Colonic mucosa (tissue), 4 donors: Measurements from ENCODE around the gene GOLIM4. TPM values are rescaled to one million over a fixed set of nuclear protein-coding genes. Genes with fewer than 3 reads are reported as not detected.

Experiments used
- DNase-seq: peaks from one replicate; pipeline ENCODE4 v3.0.0-alpha.2; 2020
- H3K27ac ChIP-seq: fragments of 200-600 bp; one replicate; pipeline ENCODE4 v1.8.0; 2021
- H3K27me3 ChIP-seq: fragments of 200-600 bp; one replicate; pipeline ENCODE4 v1.8.0; 2021
- H3K36me3 ChIP-seq: fragments of 200-600 bp; one replicate; pipeline ENCODE4 v1.8.0; 2021
- H3K4me1 ChIP-seq: fragments of 200-600 bp; one replicate; pipeline ENCODE4 v1.8.0; 2021; ENCODE audit warnings: mild to moderate bottlenecking
- H3K4me3 ChIP-seq: fragments of 200-600 bp; one replicate; pipeline ENCODE4 v1.8.0; 2021
- H3K9ac ChIP-seq, 2 donors: one replicate each; pipeline ENCODE4 v1.7.0; 2013; ENCODE audit warnings: control low read depth in 2 of 2, low read depth in 2 of 2, low read length in 2 of 2
- H3K9me3 ChIP-seq: fragments of 200-600 bp; one replicate; pipeline ENCODE4 v1.8.0; 2021
- intact Hi-C: fragments of 100-400 bp; cut with DNase I; formaldehyde crosslinking; loops from one replicate; pipeline ENCODE4 v1.14.1; 2022
- total RNA-seq, 2 donors: library from RNA; stranded (reverse); fragmentation: NEBNext Ultra II Directional in 1 of 2; extraction: Animal tissue kit (Norgen Biotek cat#: 25700) in 1 of 2; gene quantifications; one replicate each; pipeline ENCODE4 v1.2.1, GENCODE V29; 2021
- TF ChIP-seq, protein P1 (sequence below): fragments of 200-600 bp; IDR thresholded peaks from one replicate; pipeline ENCODE4 v1.8.0; 2022; ENCODE audit warnings: antibody characterized with exemption, mild to moderate bottlenecking
- donor health status: healthy.
- donor health status: DM: no; HTN: no; CAD: no.
- donor health status: DM: no; HTN: no; CAD: no.

GOLIM4 gene
- total RNA-seq, 2 donors from 2014 or later = 73.8 to 79.4 TPM

DNA sequence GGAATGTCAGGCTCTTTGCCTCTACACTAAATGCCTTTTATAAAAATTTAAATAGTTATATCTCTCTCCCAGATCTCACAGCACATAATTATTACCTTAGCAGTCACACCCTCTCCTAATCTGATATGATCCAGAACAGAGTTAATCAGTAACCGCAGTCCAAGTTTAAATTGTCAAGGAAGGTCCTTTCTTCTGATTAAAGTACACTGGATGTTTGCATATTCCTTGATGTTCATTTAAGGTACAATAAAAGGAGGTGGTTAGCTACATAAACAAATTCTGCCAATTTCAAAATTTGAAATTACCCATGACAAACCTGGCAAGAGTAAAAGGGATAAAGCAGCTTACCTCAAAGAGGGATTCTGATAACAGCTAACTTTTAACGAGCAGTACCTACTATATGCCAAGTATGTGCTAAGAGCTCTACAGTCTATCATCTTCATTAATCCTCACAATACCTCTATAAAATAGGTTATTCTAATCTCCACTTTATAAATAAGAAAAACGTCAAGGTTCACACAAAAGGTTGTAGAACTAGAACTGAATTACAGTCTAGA lies 4.3 kb downstream of the GOLIM4 start:
- Histone ChIP-seq H3K27ac (peak overlapping the region; percentile 77), H3K9me3 (no peaks in the 10 kb centered on the region), H3K36me3 (no peaks in the 10 kb centered on the region), H3K27me3 (no peaks in the 10 kb centered on the region), H3K9ac (peak overlapping the region in 1 of 2 donors; percentile 94), H3K4me1 (no peaks in the 10 kb centered on the region), H3K4me3 (no peak overlapping the region)
- no peak for DNase-seq
- intact Hi-C loops = no loop called here
- TF ChIP-seq, protein P1, sequence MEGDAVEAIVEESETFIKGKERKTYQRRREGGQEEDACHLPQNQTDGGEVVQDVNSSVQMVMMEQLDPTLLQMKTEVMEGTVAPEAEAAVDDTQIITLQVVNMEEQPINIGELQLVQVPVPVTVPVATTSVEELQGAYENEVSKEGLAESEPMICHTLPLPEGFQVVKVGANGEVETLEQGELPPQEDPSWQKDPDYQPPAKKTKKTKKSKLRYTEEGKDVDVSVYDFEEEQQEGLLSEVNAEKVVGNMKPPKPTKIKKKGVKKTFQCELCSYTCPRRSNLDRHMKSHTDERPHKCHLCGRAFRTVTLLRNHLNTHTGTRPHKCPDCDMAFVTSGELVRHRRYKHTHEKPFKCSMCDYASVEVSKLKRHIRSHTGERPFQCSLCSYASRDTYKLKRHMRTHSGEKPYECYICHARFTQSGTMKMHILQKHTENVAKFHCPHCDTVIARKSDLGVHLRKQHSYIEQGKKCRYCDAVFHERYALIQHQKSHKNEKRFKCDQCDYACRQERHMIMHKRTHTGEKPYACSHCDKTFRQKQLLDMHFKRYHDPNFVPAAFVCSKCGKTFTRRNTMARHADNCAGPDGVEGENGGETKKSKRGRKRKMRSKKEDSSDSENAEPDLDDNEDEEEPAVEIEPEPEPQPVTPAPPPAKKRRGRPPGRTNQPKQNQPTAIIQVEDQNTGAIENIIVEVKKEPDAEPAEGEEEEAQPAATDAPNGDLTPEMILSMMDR = no peak

DNA sequence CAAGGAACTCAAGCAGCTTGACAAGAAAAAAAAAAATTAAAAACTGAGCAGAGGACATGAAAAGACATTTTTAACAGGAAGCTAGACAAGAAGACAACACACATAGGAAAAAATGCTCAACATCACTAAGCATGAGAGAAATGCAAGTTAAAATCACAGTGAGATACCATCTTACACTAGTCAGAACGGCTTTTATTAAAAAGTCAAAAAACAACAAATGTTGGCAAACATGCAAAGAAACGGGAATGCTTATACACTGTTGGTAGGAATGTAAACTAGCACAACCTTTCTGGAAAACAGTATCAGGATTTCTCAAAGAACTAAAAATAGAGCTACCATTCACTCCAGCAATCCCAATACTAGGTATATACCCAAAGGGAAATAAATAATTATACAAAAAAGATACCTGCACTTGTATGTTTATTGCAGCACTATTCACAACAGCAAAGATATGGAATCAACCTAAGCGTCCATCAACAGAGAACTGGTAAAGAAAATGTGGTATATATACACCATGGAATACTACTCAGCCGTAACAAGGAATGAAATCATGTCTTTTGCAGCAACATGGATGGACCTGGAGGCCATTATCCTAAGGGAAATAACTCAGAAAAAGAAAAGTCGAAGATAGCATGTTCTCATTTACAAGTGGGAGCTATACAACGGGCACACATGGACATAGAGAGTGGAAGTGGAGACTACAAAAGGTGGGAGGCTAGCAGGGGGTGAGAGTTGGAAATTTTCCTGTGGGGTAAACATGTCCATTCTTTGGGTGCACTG lies 5.2 kb downstream of the GOLIM4 start:
- H3K4me1 ChIP-seq = no peaks in the 10 kb centered on the region
- H3K27ac ChIP-seq = peak overlapping the region; percentile 77

DNA sequence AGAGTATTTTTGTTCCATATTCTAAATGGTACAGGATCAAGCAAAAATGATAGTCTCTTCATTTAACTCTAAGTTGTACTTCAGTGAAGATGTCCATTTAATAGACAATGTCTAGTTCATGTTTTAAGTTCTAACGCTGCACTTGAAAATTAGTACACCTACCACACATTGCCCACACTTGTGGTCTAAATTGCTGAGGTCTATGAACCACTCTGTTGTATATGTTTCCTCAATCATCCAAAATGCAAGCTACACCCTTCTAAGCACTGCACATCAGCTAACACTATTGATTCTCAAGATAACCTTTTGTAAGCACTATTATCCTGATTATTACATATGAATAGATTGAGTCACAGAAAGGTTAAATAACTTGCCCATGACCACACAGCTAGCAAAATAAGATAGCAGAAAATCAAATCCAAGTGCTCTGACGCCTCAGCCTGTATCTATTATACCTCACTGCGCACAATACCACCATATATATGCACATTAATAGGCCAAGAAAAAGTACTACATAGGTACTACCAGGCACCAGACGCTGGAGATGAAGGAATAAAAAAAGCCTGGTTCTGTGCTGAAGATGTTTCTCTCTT lies 6.4 kb downstream of the GOLIM4 start:
- Histone ChIP-seq H3K4me1 (no peaks in the 10 kb centered on the region), H3K27ac (no peak overlapping the region), H3K36me3 (no peaks in the 10 kb centered on the region), H3K4me3 (no peak overlapping the region), H3K9ac (no peak overlapping the region), H3K27me3 (no peaks in the 10 kb centered on the region), H3K9me3 (no peaks in the 10 kb centered on the region)
- TF ChIP-seq, protein P1 = no peak
- intact Hi-C loops = no loop called here
- no peak for DNase-seq

More for the DNA sequence above, 5.2 kb downstream of the GOLIM4 start:
- Histone ChIP-seq H3K27me3 (no peaks in the 10 kb centered on the region), H3K4me3 (no peak overlapping the region), H3K36me3 (no peaks in the 10 kb centered on the region), H3K9me3 (no peaks in the 10 kb centered on the region), H3K9ac (peak overlapping the region in 1 of 2 donors; percentile 59)
- intact Hi-C loops = no loop called here
- TF ChIP-seq, protein P1 = no peak
- DNase-seq = no peak

DNA sequence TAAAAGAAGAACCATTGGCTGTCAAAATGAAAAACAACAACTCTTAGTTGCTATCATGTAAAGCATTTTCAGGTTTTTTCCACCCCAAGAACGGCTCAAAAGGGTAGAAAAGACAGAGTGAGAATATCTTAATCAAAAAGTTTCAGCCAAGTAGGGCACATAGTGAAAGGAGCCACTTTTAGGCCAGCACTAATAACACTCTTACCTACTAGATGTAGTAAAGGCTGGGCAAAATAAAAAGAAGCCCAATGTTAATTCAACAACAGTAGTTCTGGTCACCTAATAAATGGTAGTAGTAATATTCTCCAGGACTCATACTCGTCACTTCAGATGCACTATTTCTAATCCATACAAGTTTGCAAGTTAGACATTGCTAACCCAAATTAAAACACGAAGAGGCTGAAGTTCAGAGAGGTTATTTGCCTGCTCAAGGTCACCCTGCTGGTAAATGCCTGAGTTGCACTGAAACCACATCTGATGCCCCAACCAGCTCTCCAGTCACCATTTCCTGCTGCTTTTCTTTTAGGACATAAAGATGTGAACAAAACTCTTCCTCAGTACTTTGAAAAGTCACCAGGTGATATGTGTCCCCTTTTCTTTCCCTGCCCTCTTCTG lies 7.5 kb downstream of the GOLIM4 start:
- H3K27me3 ChIP-seq = no peaks in the 10 kb centered on the region
- no peaks in the 10 kb centered on the region for H3K4me1 ChIP-seq
- TF ChIP-seq, protein P1 = peak; percentile 25
- intact Hi-C loops = no loop called here
- peak; percentile 61 for DNase-seq
- no peaks in the 10 kb centered on the region for H3K36me3 ChIP-seq
- H3K9me3 ChIP-seq = no peaks in the 10 kb centered on the region
- peak overlapping the region; percentile 0 for H3K27ac ChIP-seq
- H3K9ac ChIP-seq = peak overlapping the region in 1 of 2 donors; percentile 0
- H3K4me3 ChIP-seq = no peak overlapping the region

DNA sequence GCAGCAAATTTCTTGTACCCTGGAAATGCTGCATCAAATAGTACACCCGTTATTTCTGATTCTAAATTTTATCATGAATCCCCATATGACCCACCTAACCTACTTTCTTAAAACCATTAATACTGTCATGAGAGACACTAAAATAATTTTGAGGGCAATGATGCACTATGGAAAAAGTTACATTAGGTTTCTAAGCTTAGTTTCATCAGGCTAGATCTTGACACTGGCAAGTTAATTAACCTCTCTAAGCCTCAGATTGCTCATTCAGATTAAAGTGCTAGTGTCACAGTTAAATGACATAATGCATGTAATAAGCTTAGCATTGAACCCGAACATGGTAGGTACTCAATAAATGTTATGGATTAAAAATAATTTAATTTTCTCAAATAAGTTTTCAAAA lies 8.2 kb downstream of the GOLIM4 start:
- H3K27ac ChIP-seq = no peak overlapping the region
- no peaks in the 10 kb centered on the region for H3K27me3 ChIP-seq
- H3K36me3 ChIP-seq = no peaks in the 10 kb centered on the region
- no peak overlapping the region for H3K9ac ChIP-seq
- H3K4me1 ChIP-seq = no peaks in the 10 kb centered on the region
- no peak overlapping the region for H3K4me3 ChIP-seq
- TF ChIP-seq, protein P1 = no peak
- no peak for DNase-seq
- intact Hi-C loops = no loop called here
- no peaks in the 10 kb centered on the region for H3K9me3 ChIP-seq
